GM18868 (cell line): Measurements from ENCODE around the gene GGCX.

Experiments
- ATAC-seq: cut with Tn5 transposase; IDR thresholded peaks from one replicate; pipeline ENCODE4 v1.9.1; 2021; ENCODE audit warnings: mild to moderate bottlenecking, moderate library complexity; ENCODE audit not compliant: unreplicated experiment

GGCX gene

DNA sequence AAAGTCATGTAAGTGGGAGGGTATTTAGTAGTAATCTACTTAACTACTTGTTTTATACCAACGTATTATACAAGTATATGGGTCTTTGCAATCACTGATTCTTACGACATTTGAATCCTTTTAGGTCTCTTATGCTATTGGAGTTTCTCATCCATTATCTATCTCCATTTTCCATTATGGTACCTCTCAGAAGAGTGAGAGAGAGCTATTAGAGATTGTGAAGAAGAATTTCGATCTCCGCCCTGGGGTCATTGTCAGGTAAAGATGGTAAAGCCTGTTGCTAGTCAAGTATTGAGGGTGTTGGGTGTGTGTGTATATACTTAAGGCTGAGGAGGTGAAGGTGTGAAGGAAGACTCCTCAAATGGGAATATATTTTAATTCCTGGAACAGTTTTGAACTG lies 18.5 kb downstream of the GGCX start:
- ATAC-seq: no peak

DNA sequence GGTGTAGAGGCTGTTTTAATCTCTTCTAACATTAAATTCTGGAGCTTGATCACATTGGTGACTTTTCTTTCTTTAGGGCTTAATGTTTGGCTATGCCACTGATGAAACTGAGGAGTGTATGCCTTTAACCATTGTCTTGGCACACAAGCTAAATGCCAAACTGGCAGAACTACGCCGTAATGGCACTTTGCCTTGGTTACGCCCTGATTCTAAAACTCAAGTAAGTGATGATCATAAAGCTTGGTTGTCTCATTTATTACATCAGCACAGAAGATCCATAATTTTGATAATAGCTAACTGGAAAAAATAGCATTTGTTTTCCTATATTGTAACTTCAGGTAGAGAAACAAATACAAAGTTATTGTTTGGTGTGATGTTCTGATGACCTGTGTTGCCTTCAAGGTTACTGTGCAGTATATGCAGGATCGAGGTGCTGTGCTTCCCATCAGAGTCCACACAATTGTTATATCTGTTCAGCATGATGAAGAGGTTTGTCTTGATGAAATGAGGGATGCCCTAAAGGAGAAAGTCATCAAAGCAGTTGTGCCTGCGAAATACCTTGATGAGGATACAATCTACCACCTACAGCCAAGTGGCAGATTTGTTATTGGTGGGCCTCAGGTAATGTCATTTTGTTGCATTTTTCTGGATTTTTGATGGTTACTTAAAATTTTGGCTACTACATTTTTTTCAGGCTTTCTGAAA lies 19.4 kb downstream of the GGCX start:
- ATAC-seq: no peak

DNA sequence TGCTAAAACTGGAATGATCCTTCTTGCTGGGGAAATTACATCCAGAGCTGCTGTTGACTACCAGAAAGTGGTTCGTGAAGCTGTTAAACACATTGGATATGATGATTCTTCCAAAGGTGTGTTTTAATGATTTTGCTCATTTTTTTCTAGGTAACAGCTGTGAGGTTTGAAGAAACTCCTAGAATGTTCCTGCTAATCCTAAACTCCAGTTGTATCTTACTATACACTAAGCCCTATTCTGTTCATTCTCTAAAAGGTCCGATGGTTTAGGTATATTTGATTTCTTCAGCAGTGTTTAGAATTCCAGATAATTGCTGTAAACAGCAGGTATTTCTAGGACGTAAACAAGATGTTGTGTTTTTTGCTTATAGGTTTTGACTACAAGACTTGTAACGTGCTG lies 20.0 kb downstream of the GGCX start:
- ATAC-seq: no peak

DNA sequence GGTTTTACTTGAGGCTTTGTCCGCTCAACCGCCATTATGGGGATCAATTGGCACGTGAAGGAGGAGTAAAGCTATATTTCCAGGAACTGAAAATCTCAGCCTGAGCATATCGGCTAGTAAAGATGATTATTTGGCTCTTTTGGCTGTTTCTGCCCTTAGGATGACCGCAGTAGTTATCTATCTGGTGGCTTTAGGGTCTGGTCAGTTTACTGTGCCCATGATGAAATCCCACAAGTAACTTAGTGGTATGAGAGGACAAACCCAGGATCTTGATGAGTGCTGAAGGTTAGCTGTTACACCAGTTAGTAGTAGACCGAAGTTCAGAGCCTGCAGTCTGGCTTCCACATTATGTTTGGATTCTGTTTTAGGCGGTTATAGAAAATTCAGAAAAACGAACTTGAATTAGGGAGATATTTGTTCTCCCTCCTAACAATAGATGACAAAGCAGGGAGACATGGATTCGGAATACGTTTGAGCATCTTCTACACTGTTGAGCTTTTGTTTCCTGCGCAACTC lies 21.1 kb downstream of the GGCX start:
- ATAC-seq: no peak

GRCh38 chr2:85539361-85540132 lies 21.7 kb downstream of the GGCX start:
- peak; percentile 30 for ATAC-seq

DNA sequence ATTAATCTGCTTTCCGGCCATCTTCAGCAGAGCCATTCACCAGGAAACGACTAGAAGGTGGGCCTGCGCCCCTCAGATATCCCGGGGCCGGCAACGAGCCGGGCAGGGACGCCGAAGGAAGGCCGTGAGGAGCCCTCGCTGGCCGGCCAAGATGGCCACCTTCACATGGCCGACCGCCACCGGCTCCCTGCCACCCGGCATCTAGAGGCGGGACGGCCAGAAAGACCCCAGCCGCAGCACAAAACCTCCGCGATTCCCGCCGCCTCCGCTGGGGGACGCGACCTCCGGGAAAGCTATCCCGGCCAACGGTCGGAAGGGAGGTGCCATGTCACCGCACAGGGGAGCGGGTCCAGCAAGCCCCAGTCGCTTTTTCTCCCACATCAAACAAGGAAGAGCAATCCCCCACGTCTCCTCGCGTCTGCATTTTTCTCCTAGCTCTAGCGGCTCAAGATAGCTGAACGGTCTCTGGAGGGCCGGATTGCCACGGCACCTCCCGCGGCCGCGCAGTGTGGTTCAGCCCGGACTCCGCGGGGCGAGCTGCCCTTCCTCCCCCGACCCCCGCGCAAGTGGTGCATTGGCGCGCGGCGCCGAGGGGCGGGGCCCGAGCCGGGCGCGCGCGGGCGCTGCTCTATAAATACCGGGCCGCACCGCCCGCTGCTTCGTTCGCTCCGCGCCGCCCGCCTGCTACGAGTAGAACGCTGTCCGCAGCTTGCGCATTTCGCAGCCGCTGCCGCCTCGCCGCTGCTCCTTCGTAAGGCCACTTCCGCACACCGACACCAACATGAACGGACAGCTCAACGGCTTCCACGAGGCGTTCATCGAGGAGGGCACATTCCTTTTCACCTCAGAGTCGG lies 22.6 kb downstream of the GGCX start, which contains the start of gene MAT2A:
Gene MAT2A (plus strand): TSS at position 662 of the 854 bp plus-strand sequence. CDS start 120 bp downstream, at position 782.
- ATAC-seq: peak; percentile 70

DNA sequence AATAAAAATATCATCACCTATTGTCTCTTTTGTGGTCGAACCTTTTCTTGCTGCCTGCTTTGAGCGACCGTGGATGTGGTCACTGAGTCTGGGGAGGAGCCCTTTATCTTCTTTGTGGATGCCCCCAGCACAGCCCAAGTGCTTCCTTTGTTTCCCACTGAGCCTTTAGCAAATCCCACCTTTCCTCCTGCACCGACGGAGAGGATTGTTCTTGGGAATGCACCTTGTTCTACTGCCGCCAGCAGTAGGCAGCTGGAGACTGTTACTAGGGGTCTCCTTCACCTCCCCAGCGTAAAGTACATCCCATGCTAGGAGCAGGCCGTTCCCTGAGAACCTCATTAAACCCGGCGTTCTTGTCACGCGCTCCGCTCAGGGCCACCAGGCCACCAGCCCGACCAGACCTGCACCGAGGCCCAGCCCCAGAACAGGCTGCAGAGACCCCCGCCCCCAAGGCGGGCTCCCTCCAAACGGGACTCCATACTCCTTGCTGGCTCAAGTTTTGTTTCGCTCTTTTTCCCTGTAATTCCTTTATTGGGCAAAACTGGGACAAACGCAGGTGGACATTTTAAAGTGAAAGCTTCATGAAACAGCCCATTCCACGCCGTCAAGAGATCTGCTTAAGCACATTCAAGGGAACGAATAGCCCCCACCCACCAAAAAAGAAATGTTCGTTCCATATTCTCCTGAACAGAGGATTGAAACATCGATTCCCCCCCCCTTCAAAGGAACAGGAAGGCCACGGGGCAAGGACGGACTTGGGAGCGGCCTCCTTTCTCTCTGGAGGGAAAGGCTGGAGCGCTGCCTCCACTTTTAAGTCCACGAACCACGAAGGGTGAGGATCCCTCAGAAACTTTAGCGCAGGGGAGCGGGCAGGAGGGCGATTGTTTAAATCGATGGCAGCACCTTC lies 23.4 kb downstream of the GGCX start:
- no peak for ATAC-seq

DNA sequence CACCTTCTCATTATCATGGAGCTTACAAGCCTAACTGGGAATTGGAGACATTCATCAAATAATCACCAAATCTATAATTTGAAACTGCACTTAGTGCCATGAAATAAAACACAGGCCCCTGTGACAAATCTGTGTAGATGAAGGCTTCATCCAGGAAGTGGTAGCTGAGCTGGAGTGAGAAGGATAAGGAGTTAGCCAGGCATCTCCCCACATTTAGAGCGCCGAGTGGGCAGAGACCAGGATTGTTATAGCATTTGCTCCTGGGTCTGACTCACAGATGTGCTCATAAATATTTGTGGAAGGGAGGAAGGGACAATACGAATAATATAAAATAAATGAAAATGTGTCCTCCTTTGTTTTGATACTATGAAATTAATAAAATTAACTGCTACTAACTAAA lies 24.8 kb downstream of the GGCX start:
- no peak for ATAC-seq

- no peak for ATAC-seq
Observed at GRCh38 chr2:85534881-85535280, 26.4 kb downstream of the GGCX start.

GRCh38 chr2:85534099-85534498 lies 27.2 kb downstream of the GGCX start:
- ATAC-seq: no peak

DNA sequence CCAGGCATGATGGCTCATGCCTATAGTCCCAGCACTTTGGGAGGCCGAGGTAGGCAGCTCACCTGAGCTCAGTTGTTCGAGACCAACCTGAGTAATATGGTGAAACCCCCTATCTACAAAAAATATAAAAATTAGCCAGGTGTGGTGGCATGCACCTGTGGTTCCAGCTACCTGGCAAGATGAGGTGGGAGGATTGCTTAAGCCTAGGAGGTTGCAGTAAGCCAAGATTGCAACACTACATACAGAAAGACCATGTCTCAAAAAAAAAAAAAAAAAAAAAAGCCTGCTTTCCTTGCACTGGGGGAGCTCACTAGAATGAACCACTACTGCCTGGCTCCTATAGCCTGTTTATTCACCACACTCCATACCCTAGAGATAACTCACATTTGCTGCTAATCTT lies 29.7 kb downstream of the GGCX start:
- ATAC-seq: no peak

GRCh38 chr2:85529809-85530208 lies 31.5 kb downstream of the GGCX start:
- ATAC-seq: no peak

DNA sequence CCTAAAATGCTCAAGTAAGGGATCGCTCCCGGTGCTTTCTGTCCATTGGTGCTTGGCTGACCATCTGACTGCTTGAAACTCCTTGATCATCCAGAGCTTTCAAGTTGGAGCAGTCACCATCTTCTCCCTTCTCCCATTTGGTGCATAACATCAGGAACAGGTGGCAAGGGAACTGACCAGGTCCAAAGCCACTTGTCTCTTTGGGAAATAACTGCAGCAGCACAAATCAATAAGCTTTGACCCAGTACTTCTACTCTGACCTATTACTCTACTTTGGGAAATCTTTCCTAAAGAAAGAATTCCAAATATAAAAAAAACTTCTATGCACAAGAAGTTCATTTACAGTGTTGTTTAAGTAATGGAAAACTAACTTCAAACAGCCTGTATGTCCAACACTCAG lies 32.9 kb downstream of the GGCX start:
- no peak for ATAC-seq

DNA sequence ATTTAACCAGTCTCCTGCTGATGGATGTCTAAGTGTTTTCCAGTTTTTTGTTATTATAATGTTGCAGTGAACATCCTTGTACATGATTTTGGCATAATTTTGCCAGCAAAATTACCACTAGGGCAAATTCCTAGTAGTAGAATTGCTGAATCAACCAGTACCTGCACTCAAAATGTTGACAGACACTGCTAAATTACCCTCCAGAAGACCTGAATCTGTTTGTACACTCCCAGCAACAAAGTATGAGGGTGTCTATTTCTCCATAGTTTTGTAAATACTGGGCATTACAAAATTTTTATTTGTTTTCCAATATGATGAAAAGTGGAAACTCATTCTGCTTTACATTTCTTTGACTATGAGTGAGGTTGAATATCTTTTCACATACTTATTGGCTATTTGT lies 33.5 kb downstream of the GGCX start:
- ATAC-seq: no peak

- no peak for ATAC-seq
Observed at GRCh38 chr2:85525567-85525966, 35.7 kb downstream of the GGCX start.

DNA sequence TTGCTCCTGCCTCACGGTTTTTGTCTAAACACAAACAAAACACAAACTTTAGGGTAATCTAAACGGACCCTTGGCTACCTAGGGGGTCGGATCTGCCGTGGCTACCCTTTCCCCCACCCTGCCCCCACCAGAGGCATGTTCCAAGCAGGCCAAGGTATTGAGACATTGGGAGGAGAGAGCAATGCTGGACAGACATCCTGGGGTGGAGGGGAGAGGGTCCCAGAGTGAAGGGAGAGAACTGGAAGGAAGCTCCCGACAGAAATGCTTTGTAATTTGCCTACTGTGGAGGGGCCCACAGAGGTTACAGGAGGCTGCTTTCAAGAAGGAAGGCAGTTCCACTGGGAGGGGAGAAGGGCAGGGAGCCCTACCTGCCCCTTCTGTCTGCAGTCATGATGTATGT lies 36.3 kb downstream of the GGCX start:
- ATAC-seq: no peak

DNA sequence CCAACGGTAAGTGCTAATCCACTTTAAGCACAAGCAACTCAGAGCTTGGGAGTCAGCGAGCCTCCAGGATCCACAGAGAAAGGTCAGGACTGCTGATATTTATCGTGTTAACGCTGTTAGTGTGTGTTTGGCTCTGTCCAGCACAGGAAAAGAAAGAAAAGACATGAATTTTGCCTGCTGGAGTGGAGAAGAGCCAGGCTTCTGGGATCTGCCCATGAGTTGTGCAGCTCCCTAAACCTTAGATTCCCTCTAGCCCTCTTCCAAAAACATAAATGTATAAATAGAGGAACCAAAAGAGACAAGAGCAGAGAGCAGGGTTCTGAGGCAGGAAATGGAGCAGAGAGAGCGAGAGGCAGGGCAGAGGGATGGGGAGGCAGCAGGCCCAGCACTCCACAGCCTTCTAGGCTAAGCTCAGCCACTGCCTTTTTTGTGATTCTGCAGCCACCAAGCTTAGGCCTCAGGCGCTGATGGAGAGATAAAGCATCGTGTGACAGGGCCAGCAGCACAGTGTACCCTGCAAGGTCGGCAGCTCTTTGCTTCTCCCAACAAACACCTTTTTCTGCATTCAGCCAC lies 36.9 kb downstream of the GGCX start:
- no peak for ATAC-seq

- ATAC-seq: no peak
Observed at GRCh38 chr2:85523903-85524335, 37.4 kb downstream of the GGCX start.

GRCh38 chr2:85523062-85523902 lies 38.0 kb downstream of the GGCX start:
- no peak for ATAC-seq
